CD4-positive, alpha-beta T cell treated with Interleukin-2 at 100 ng/mL for 4 hours (primary cell): Measurements from ENCODE around the gene CGAS.
"Not testable (repeated sequence)": the region's sequence is repeated elsewhere in the genome, so short reads cannot be mapped to it uniquely, and the experiment has no call there.

Experiments
- DNase-seq: peaks from one replicate; pipeline ENCODE4 v3.0.0-alpha.2; 2020; ENCODE audit warnings: low spot score

Gene CGAS

DNA sequence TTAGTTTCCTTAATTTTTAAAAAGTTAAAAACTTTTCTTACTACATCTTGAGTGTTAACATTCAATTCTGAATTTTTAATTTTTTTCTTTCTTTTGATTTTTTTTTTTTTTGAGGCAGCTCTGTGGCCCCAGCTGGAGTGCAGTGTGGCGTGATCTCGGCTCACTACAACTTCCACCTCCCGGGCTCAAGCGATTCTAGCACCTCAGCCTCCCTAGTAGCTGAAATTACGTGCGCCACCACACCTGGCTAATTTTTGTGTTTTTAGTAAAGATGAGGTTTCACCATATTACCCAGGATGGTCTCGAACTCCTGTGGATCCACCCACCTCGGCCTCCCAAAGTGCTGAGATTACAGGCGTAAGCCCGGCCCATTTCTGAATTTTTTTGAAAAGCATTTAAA is 56.2 kb downstream of the CGAS start:
- no peak for DNase-seq

DNA sequence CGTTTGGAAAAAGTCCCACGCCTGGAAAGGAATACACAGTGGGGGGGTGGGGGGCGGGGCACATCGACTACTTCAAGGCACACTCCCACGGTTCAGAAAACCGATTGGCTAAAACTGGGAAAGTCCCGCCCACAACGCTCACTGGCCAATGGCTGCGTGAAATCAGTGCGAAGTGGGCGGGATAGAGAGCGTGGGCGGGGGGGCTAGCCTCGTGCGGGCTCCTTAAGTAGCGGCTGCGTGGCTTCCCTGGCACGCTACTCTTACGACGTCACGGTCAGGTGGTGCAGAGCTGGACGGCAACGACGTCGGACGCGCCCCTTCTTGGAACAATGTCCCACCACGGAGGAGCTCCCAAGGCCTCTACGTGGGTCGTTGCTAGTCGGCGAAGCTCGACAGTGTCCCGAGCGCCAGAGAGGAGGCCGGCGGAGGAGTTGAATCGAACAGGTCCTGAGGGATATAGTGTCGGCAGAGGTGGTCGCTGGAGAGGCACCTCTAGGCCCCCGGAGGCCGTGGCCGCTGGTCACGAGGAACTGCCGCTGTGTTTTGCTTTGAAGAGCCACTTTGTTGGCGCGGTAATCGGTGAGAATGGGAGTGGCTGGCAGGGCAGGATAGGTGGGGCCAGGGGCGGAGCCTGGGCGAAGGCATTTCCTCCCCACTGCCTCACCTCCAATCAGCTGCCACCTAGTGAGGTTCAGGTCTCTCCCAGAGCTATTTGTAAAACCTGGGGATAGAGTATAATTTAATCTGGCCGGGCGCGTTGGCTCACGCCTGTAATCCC is 57.3 kb downstream of the CGAS start, which contains the start of gene DDX43:
Gene DDX43, plus strand, starts transcription at position 252 of the 778 bp plus-strand sequence. Its CDS starts 78 bp downstream, at position 330.
- peak; percentile 66 for DNase-seq

DNA sequence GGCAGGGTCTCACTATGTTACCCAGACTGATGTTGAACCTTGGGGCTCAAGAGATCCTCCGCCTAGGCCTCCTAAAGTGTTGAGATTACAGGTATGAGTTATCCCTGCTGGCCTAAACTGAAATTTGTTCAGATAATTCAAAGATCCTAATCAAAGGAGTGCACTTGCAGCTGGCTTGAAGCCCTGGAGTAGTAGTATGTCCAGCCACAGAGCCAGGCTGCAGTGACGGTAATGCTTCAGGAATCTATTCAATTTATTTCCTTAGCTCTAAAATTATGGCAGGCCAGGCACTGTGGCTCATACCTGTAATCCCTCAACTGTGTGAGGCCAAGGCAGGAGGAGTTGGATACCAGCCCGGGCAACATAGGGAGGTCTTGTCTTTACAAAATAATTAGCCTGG is 58.8 kb downstream of the CGAS start:
- DNase-seq: no peak

DNA sequence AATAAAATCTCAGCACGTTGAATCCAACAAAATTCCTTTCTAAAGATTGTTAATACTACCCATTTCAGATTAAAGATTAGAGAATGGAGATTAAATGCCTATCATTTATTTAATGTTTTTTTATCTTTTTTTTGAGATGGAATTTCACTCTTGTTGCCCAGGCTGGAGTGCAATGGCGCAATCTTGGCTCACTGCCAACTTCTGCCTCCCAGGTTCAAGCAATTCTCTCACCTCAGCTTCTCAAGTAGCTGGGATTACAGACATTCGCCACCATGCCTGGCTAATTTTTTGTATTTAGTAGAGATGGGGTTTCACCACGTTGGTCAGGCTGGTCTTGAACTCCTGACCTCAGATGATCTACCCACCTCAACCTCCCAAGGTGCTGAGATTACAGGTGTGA is 59.9 kb downstream of the CGAS start:
- DNase-seq: not testable (repeated sequence)

DNA sequence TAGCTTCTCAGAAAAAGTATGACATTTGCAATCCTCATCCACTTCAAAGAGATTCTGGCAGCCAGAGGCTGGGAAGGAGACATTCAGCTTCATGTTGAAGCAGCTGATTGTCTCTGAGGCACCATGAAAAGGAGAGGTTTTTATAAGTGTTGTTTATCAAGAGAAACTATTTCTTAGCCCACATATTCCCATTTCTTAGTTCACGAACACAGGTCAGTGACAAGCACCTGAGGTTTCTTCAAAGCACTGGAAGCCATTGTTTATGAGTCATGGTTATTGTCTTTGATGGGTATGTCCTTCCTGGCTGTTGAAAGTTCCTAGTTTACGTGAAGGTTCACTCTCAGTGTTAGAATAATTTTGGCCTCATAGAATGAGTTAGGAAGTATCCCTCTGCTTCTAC is 60.4 kb downstream of the CGAS start:
- peak; percentile 58 for DNase-seq

DNA sequence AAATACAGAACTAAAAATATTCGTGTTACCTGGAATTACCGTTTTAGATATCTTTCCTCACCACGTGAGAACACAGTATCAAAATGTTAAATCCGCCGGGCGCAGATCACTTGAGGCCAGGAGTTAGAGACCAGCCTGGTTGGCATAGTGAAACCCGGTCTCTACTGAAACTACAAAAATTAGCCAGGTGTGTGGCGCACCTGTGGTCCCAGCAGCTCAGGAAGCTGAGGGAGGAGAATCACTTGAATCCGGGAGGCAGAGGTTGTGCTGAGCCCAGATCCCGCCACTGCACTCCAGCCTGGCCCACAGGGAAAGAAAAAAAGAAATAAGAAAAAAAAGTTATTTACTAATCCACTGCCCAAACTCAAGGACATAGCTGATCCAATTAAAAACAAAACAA is 62.2 kb downstream of the CGAS start:
- no peak for DNase-seq

DNA sequence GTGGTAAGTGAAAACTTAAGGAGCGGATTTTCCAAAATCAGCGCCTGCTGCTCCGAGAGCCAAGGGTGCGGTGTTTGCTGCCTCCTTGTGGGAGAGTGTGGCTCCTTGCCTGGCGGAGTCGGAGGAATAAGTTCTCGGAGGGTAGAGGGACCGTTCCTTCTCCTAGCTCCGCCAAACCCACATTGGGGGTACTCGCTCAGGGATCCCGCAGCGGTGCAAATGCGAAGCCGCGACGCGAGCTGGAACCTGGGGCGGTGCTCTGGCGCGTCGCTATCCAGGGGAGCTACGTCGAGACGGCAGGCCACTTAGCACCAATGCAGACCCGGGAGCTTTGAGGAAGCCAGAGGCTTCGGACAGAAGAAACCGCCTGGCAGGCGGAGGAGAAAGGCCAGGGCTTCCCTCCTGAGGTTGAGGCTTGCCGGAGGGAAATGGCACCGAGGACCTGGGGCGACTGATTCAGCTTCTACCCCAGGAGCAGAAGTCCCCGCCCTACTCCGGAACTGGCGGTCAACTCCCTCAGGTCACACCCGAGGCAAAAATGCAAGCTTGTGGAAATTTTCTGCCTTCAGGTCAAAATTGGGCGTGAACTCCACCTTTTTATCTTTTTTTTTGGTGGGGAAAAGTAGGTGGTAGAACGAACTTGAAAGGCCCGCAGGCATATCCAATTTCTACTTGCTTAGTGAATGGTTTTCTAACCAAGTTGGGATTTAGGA is 63.1 kb downstream of the CGAS start:
- DNase-seq: peak; percentile 67

DNA sequence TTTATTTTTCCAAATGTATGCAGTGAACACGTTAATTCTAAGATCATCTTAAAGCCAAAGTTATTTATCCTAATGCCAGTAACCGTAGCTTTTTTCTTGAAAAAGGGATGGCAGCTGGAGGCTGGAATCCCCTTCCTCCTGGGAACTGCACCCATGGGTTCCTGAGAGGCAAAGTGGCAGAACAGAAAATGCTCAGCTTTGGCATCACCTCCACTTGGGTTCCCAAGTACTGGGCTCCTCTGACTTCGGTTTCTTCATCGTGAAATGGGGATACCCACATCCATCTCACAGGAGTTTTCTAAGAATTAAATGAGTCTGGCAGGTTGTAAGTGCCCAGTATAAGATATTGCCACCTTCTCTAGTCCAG is 63.7 kb downstream of the CGAS start:
- no peak for DNase-seq

DNA sequence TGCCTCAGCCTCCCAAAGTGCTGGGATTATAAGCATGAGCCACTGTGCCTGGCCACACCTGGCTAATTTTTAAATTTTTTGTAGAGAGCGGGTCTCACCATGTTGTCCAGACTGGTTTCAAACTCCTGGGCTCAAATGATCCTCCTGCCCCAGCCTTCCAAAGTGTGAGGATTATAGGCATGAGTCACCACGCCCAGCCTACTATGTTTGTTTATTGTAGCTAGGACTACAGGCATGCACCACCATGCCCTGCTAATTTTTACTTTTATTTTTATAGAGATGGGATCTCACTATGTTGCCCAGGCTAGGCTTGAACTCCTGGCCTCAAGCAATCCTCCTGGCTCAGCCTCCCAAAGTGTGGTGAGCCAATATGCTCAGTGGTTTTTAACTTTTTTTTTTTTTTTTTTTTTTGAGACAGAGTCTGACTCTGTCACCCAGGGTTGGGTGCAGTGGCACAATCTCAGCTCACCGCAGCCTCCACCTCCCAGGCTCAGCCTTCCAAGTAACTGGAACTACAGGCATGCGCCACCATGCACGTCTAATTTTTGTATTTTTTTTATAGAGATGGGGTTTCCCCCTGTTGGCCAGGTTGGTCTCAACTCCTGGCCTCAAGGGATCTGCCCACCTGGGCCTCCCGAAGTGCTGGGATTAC is 69.5 kb downstream of the CGAS start:
- no peak for DNase-seq

DNA sequence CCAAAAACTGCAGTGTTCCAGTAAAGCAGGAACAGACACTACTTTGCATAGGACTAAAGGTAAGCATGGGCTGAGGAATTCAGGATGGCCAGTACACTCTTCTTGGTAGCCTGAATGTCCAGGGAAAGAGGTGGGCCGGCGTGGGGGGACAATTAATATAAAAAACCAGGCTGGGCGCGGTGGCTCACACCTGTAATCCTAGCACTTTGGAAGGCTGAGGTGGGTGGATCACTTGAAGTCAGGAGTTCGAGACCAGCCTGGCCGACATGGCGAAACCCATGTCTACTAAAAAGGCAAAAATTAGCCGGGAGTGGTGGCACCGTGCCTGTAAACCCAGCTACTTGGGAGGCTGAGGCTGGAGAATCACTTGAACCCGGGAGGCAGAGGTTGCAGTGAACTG is 70.6 kb downstream of the CGAS start:
- DNase-seq: not testable (repeated sequence)

DNA sequence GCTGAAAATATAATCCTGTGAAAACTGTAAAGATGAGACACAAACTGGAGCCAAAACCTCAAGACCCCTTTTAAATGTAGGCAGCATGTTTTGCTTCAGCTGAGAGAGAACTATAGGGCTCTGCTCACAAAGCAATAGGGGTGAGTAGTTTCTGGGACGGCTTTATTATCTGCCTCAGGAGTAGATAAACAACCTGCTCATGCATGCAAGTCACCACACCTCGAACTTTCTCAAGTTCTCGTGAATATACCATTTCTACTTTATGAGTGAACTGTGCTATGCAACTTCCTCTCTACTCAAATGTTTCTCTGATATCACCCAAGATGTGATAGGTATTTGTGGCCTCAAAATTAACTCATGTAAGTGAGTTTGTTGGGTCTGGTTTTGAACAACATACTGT is 74.9 kb downstream of the CGAS start:
- no peak for DNase-seq

DNA sequence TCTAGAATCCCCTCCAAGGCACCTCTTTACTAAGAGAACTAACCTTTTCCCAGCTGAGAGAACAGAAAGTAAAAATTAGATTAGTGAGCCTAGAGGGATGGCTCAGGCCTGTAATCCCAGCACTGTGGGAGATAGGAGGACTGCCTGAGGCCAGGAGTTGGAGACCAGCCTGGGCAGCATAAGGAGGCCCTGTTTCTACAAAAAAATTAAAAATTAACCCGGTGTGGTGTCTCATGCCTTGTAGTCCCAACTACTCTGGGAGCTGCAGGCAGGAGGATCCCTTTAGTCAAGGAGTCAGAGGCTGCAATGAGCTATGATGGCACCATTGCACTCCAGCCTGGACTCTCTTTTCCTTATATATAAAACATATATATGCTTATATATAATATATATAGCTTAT is 76.9 kb downstream of the CGAS start:
- no peak for DNase-seq
